K562 (cell line): ENCODE measurements around the gene KCNJ9. TPM values are rescaled to one million over a fixed set of nuclear protein-coding genes. Genes with fewer than 3 reads are reported as not detected.

Source experiments
- ATAC-seq: fragments of 200-7000 bp; cut with Tn5 transposase; 3 replicates; pipeline ENCODE4 v1.9.1; 2020; ENCODE audit warnings: moderate library complexity
- BruUV-seq: library from RNA; stranded (reverse); fragments of 400-500 nt; replicated peaks from 2 replicates; lab custom pipeline; 2021; lab: Mats Ljungman, UMichigan
- CTCF ChIA-PET: fragments of 300-600 bp; formaldehyde crosslinking; extraction: SDS; loops from one replicate; lab custom pipeline; 2021; ENCODE audit warnings: low intra/inter-chr PET ratio; lab: Yijun Ruan, JAX
- POLR2A ChIA-PET: fragments of 300-600, 350-650 bp; sonication (Branson Sonifier 250); formaldehyde crosslinking; extraction: SDS; loops from one replicate; lab custom pipeline; 2021; ENCODE audit warnings: antibody characterized with exemption, inconsistent platforms; lab: Yijun Ruan, JAX
- DNase-seq, 4 experiments: peaks; one replicate each; pipeline versions ENCODE4 v3.0.0 to v3.0.0-alpha.2; 2011 to 2018; ENCODE audit warnings: low spot score in 3 of 4, mixed read lengths in 3 of 4; ENCODE audit errors: extremely low read depth in 1 of 4
- FAIRE-seq: peaks from 2 replicates; lab custom pipeline; 2011; peaks lifted over from hg19 to GRCh38; lab: Jason Lieb, UNC
- H2AFZ ChIP-seq: 2 replicates; pipeline ENCODE4 v1.6.0; 2011; ENCODE audit warnings: low read depth, low read length, control low read depth, inconsistent platforms
- H3K27ac ChIP-seq: fragments of 200-600 bp; 3 replicates; pipeline ENCODE4 v1.8.0; 2011; ENCODE audit warnings: low read depth, mild to moderate bottlenecking, control low read depth, inconsistent platforms, low read length, moderate library complexity, mixed read lengths; ENCODE audit errors: extremely low read depth
- H3K27me3 ChIP-seq, 2 experiments: fragments of 300-600 bp in 1 of 2; 2 replicates in 1 of 2; 3 replicates in 1 of 2; pipeline versions ENCODE4 v1.6.0 to v1.8.0; 2011; ENCODE audit warnings: inconsistent platforms in 2 of 2, low read length in 2 of 2, mild to moderate bottlenecking in 1 of 2, mixed read lengths in 1 of 2, moderate library complexity in 1 of 2; ENCODE audit not compliant: control insufficient read depth in 2 of 2, insufficient read depth in 2 of 2
- H3K36me3 ChIP-seq: fragments of 300-600 bp; 3 replicates; pipeline ENCODE4 v1.8.0; 2011; ENCODE audit warnings: mild to moderate bottlenecking, low read length, inconsistent platforms; ENCODE audit not compliant: control insufficient read depth, insufficient read depth
- H3K4me1 ChIP-seq, 2 experiments: fragments of 200-600 bp in 1 of 2; replicated peaks in 1 of 2; 2 replicates in 1 of 2; 3 replicates in 1 of 2; pipeline versions ENCODE4 v1.5.1 to v1.8.0; 2011; ENCODE audit warnings: inconsistent platforms in 2 of 2, low read length in 2 of 2, mild to moderate bottlenecking in 1 of 2, mixed read lengths in 1 of 2, moderate library complexity in 1 of 2; ENCODE audit not compliant: control insufficient read depth in 2 of 2, insufficient read depth in 2 of 2
- H3K4me2 ChIP-seq: 2 replicates; pipeline ENCODE4 v1.6.1; 2011; ENCODE audit warnings: low read length, control low read depth, inconsistent platforms, mixed read lengths; ENCODE audit not compliant: insufficient read depth
- H3K4me3 ChIP-seq: fragments of 200-600 bp; sonication (generic), shearing (Covaris generic); 2 replicates; pipeline ENCODE4 v1.5.1; 2016; ENCODE audit warnings: control low read depth, inconsistent platforms
- H3K79me2 ChIP-seq: fragments of 200-600 bp; 3 replicates; pipeline ENCODE4 v1.8.0; 2011; ENCODE audit warnings: low read length, inconsistent platforms; ENCODE audit not compliant: control insufficient read depth, insufficient read depth
- H3K9ac ChIP-seq, 2 experiments: 2 replicates each; pipeline versions ENCODE4 v1.6.0 to v1.6.1; 2011; ENCODE audit warnings: low read depth in 2 of 2, low read length in 2 of 2, control low read depth in 1 of 2, inconsistent platforms in 1 of 2, mild to moderate bottlenecking in 1 of 2, mixed read lengths in 1 of 2; ENCODE audit not compliant: insufficient read depth in 1 of 2
- H3K9me1 ChIP-seq: one replicate; pipeline ENCODE4 v1.6.0; 2011; ENCODE audit warnings: inconsistent platforms, mild to moderate bottlenecking, low read length, moderate library complexity; ENCODE audit not compliant: control insufficient read depth, insufficient read depth
- H3K9me3 ChIP-seq: replicated peaks from 2 replicates; pipeline ENCODE4 v1.5.1; 2011; ENCODE audit warnings: low read depth, low read length, inconsistent platforms; ENCODE audit not compliant: control insufficient read depth, insufficient read depth
- H4K20me1 ChIP-seq: replicated peaks from 2 replicates; pipeline ENCODE4 v1.6.1; 2011; ENCODE audit warnings: low read length, inconsistent platforms, mixed read lengths; ENCODE audit not compliant: control insufficient read depth, insufficient read depth
- ATF4 ChIP-seq: fragments of 450-650 bp; formaldehyde crosslinking; IDR thresholded peaks from 2 replicates; pipeline ENCODE4 v1.4.0; 2022; ENCODE audit warnings: mild to moderate bottlenecking, moderate library complexity
- BRD4 ChIP-seq: fragments of 200-600 bp; sonication (generic); IDR thresholded peaks from 2 replicates; pipeline ENCODE4 v1.6.1; 2017; ENCODE audit warnings: inconsistent platforms
- CHCHD3 ChIP-seq: fragments of 250-450 bp; sonication (Bioruptor Pico); IDR thresholded peaks from 2 replicates; pipeline ENCODE4 v2.1.2; 2022; ENCODE audit warnings: mild to moderate bottlenecking
- FIP1L1 ChIP-seq: fragments of 200-400 bp; formaldehyde crosslinking; IDR thresholded peaks from 2 replicates; pipeline ENCODE4 v1.6.1; 2018; ENCODE audit warnings: mild to moderate bottlenecking, low read depth, low read length; ENCODE audit not compliant: poor library complexity, severe bottlenecking
- KLF6 ChIP-seq: fragments of 250-450 bp; sonication (Bioruptor Pico); IDR thresholded peaks from 2 replicates; pipeline ENCODE4 v1.4.0; 2020; ENCODE audit warnings: mild to moderate bottlenecking, moderate library complexity, borderline replicate concordance
- NCOR1 ChIP-seq: fragments of 450-650 bp; IDR thresholded peaks from 2 replicates; pipeline ENCODE4 v1.6.1; 2016; ENCODE audit warnings: mild to moderate bottlenecking, moderate library complexity
- SMAD4 ChIP-seq: fragments of 250-450 bp; sonication (Bioruptor Pico); conservative IDR thresholded peaks from 2 replicates; pipeline ENCODE4 v1.8.0; 2021; ENCODE audit warnings: inconsistent platforms, mild to moderate bottlenecking, moderate library complexity
- ZBTB17 ChIP-seq: fragments of 450-650 bp; formaldehyde crosslinking; IDR thresholded peaks from 2 replicates; pipeline ENCODE4 v1.4.0; 2020; ENCODE audit warnings: mild to moderate bottlenecking
- ZNF217 ChIP-seq: sonication (generic); formaldehyde crosslinking; IDR thresholded peaks from 2 replicates; pipeline ENCODE4 v1.8.0; 2022; ENCODE audit warnings: mild to moderate bottlenecking, missing genetic modification reagents
- WGBS: fragments of 100-300 bp; shearing (Covaris generic); methylation state at CpG from one replicate; pipeline ENCODE4 v1.1.6; 2016; ENCODE audit warnings: low coverage, mixed read lengths; ENCODE audit not compliant: insufficient coverage; ENCODE audit errors: missing lambda C conversion rate; 5-methylcytosine and 5-hydroxymethylcytosine counted together
- in situ Hi-C: fragments of 300-500 bp; cut with MboI; formaldehyde crosslinking; loops from 4 replicates; pipeline ENCODE4 v1.15.0; 2018; ENCODE audit warnings: inconsistent platforms, mixed read lengths
- intact Hi-C: fragments of 100-400 bp; cut with micrococcal nuclease; formaldehyde crosslinking; loops from 2 replicates; pipeline ENCODE4 v1.14.2; 2022
- polyA plus RNA-seq, 8 experiments: library from polyadenylated mRNA; depleted of rRNA in 4 of 8; stranded (reverse) in 5 of 8; unstranded in 3 of 8; fragments of >200 nt; fragmentation: Nextera tagmentation in 2 of 8; fragmentation: Illumina TruSeq in 1 of 8; extraction: Ambion mirVana in 2 of 8; extraction: Trizol in 1 of 8; gene quantifications; 2 replicates each; pipeline versions ENCODE4 v1.2.1 to v1.2.3, GENCODE V29; 2011 to 2014; ENCODE audit warnings: inconsistent platforms in 1 of 8, missing spikeins in 1 of 8
- total RNA-seq, 7 experiments: library from RNA; depleted of rRNA in 6 of 7; stranded (reverse); fragments of >200 nt in 6 of 7; fragmentation: Illumina TruSeq in 2 of 7; extraction: Trizol in 2 of 7; gene quantifications; 2 replicates each; pipeline versions ENCODE4 v1.2.1 to v1.2.3, GENCODE V29; 2011 to 2021; ENCODE audit warnings: low replicate concordance in 1 of 7
- TF ChIP-seq, protein P1 (sequence below): sonication (generic); formaldehyde crosslinking; IDR thresholded peaks from 2 replicates; pipeline ENCODE4 v1.8.1; 2023; ENCODE audit warnings: mild to moderate bottlenecking, missing genetic modification reagents
- TF ChIP-seq, protein P2 (sequence below): sonication (generic); formaldehyde crosslinking; IDR thresholded peaks from 2 replicates; pipeline ENCODE4 v1.9.0; 2022; ENCODE audit warnings: mild to moderate bottlenecking, missing genetic modification reagents
- TF ChIP-seq, protein P3 (sequence below): fragments of 250-450 bp; sonication (Bioruptor Pico); IDR thresholded peaks from 2 replicates; pipeline ENCODE4 v1.5.0; 2021; ENCODE audit warnings: mild to moderate bottlenecking, borderline replicate concordance
- TF ChIP-seq, protein P4 (sequence below): sonication (generic); formaldehyde crosslinking; IDR thresholded peaks from 2 replicates; pipeline ENCODE4 v1.4.0; 2020; ENCODE audit warnings: mild to moderate bottlenecking, missing genetic modification reagents

KCNJ9 gene
- total and polyA plus RNA-seq, 9 of the 15 experiments (the other 6 are each of a cell fraction or from before 2014, with no cell fraction given): not detected

DNA sequence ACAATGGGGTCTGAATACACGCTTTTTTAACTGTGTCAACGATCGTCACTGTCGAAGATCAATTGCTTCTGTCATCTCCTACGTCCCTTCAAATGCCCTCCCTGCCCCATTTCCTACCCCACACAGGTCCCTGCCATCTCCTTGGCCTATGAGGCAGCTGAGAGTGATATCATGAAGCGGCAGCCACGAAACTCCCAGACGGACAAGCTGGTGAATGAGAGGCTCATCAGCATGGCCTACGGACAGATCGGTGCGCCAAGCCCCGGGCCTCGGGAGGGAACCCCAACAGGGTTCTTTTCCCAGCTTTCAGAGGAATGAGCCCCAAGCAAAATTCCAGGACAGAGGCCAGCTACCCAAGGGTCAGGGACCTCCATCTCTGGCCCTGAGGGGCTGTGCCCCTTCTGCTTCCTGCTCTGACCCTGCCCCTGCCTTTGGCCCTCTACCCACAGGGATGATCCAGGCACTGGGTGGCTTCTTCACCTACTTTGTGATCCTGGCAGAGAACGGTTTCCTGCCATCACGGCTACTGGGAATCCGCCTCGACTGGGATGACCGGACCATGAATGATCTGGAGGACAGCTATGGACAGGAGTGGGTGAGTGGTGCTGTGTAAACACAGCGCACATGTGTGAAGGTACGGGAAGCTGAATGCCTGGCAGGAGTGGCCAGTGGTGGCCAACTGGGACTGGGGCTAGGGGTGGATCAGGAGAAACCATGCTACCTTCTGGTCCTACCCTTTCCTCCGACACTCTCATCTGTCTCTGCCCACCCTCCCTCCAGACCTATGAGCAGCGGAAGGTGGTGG lies 55.0 kb downstream of the KCNJ9 start (continued):
- TF ChIP-seq ATF4 (CRISPR knock-in tag) (no peak), ZNF217 (CRISPR knock-in tag) (no peak), BRD4 (no peak)
- TF ChIP-seq, protein P1, sequence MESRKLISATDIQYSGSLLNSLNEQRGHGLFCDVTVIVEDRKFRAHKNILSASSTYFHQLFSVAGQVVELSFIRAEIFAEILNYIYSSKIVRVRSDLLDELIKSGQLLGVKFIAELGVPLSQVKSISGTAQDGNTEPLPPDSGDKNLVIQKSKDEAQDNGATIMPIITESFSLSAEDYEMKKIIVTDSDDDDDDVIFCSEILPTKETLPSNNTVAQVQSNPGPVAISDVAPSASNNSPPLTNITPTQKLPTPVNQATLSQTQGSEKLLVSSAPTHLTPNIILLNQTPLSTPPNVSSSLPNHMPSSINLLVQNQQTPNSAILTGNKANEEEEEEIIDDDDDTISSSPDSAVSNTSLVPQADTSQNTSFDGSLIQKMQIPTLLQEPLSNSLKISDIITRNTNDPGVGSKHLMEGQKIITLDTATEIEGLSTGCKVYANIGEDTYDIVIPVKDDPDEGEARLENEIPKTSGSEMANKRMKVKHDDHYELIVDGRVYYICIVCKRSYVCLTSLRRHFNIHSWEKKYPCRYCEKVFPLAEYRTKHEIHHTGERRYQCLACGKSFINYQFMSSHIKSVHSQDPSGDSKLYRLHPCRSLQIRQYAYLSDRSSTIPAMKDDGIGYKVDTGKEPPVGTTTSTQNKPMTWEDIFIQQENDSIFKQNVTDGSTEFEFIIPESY (CRISPR knock-in tag): no peak
- TF ChIP-seq, protein P2, sequence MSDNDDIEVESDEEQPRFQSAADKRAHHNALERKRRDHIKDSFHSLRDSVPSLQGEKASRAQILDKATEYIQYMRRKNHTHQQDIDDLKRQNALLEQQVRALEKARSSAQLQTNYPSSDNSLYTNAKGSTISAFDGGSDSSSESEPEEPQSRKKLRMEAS (CRISPR knock-in tag): no peak
- TF ChIP-seq, all 486 proteins: peak for 0

GRCh38 chr1:160136926-160137200 lies 55.5 kb downstream of the KCNJ9 start:
- Histone ChIP-seq H3K27me3 (peaks cover 47 to 76% of the 10 kb centered on the region in 2 experiments), H3K4me2 (no peak overlapping the region), H3K4me1 (no peaks in the 10 kb centered on the region), H3K9me3 (no peaks in the 10 kb centered on the region), H3K36me3 (no peaks in the 10 kb centered on the region), H3K9ac (no peak overlapping the region), H3K9me1 (no peaks in the 10 kb centered on the region), H2AFZ (no peak overlapping the region), H3K27ac (no peak overlapping the region), H4K20me1 (peaks cover 3% of the 10 kb centered on the region; the same call in 1 of the 2 replicates), H3K79me2 (no peaks in the 10 kb centered on the region), H3K4me3 (no peak overlapping the region)
- intact Hi-C loops (no loop called here), in situ Hi-C loops (no loop called here)
- ATAC-seq (no peak), DNase-seq (no peak), FAIRE-seq (no peak)
- ChIA-PET POLR2A (no interaction called here), CTCF (no interaction called here)
- 0% methylated on average over 5 of the region's 5 CpGs for WGBS
- no TSS peak for BruUV-seq
- TF ChIP-seq ZBTB17 (CRISPR knock-in tag) (no peak), FIP1L1 (no peak), KLF6 (no peak), CHCHD3 (no peak), SMAD4 (CRISPR knock-in tag) (no peak), NCOR1 (no peak)
- TF ChIP-seq, protein P3, sequence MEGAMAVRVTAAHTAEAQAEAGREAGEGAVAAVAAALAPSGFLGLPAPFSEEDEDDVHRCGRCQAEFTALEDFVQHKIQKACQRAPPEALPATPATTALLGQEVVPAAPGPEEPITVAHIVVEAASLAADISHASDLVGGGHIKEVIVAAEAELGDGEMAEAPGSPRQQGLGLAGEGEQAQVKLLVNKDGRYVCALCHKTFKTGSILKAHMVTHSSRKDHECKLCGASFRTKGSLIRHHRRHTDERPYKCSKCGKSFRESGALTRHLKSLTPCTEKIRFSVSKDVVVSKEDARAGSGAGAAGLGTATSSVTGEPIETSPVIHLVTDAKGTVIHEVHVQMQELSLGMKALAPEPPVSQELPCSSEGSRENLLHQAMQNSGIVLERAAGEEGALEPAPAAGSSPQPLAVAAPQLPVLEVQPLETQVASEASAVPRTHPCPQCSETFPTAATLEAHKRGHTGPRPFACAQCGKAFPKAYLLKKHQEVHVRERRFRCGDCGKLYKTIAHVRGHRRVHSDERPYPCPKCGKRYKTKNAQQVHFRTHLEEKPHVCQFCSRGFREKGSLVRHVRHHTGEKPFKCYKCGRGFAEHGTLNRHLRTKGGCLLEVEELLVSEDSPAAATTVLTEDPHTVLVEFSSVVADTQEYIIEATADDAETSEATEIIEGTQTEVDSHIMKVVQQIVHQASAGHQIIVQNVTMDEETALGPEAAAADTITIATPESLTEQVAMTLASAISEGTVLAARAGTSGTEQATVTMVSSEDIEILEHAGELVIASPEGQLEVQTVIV (CRISPR knock-in tag): no peak
- TF ChIP-seq, protein P4, sequence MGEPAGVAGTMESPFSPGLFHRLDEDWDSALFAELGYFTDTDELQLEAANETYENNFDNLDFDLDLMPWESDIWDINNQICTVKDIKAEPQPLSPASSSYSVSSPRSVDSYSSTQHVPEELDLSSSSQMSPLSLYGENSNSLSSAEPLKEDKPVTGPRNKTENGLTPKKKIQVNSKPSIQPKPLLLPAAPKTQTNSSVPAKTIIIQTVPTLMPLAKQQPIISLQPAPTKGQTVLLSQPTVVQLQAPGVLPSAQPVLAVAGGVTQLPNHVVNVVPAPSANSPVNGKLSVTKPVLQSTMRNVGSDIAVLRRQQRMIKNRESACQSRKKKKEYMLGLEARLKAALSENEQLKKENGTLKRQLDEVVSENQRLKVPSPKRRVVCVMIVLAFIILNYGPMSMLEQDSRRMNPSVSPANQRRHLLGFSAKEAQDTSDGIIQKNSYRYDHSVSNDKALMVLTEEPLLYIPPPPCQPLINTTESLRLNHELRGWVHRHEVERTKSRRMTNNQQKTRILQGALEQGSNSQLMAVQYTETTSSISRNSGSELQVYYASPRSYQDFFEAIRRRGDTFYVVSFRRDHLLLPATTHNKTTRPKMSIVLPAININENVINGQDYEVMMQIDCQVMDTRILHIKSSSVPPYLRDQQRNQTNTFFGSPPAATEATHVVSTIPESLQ (CRISPR knock-in tag): no peak
